Activated CD4-positive, alpha-beta T cell treated with anti-CD3 and anti-CD28 coated beads for 36 hours (primary cell): Measurements from ENCODE around the gene LPP. TPM values are rescaled to one million over a fixed set of nuclear protein-coding genes. Genes with fewer than 3 reads are reported as not detected.

Experiments
- ATAC-seq: fragments of 200-7000 bp; cut with Tn5 transposase; one replicate; pipeline ENCODE4 v1.10.0; 2021; ENCODE audit warnings: mild to moderate bottlenecking, moderate library complexity
- CTCF ChIA-PET: fragments of 350-600 bp; sonication (Branson Sonifier 250); formaldehyde crosslinking; loops from one replicate; lab custom pipeline; 2021; ENCODE audit warnings: antibody characterized with exemption; lab: Charles Lee
- POLR2A ChIA-PET: fragments of 350-600 bp; sonication (Branson Sonifier 250); formaldehyde crosslinking; loops from one replicate; lab custom pipeline; 2021; ENCODE audit warnings: antibody characterized with exemption, inconsistent platforms; lab: Charles Lee
- DNase-seq: peaks from one replicate; pipeline ENCODE4 v3.0.0-alpha.2; 2020
- H3K27ac Mint-ChIP-seq: one replicate; pipeline ENCODE4 v1.8.0; 2021; ENCODE audit warnings: mixed read lengths
- H3K27me3 Mint-ChIP-seq: one replicate; pipeline ENCODE4 v1.8.0; 2021; ENCODE audit warnings: mixed read lengths
- H3K36me3 Mint-ChIP-seq: one replicate; pipeline ENCODE4 v1.8.0; 2021; ENCODE audit warnings: low read depth, mixed read lengths
- H3K4me1 Mint-ChIP-seq: one replicate; pipeline ENCODE4 v1.8.0; 2021; ENCODE audit warnings: mixed read lengths
- H3K4me3 Mint-ChIP-seq: one replicate; pipeline ENCODE4 v1.8.0; 2021; ENCODE audit warnings: mild to moderate bottlenecking, moderate library complexity, mixed read lengths
- H3K9me3 Mint-ChIP-seq: one replicate; pipeline ENCODE4 v1.8.0; 2021; ENCODE audit warnings: low read depth, mixed read lengths
- intact Hi-C, 2 experiments: fragments of 100-400 bp; cut with DNase I in 1 of 2; cut with micrococcal nuclease in 1 of 2; formaldehyde crosslinking; loops; one replicate each; pipeline versions ENCODE4 v1.14.2 to v1.15.1; 2022 to 2024; cut with DNase I, micrococcal nuclease
- total RNA-seq, 2 experiments: library from RNA; stranded (reverse); gene quantifications; one replicate each; pipeline ENCODE4 v1.2.3, GENCODE V29; 2021

The LPP gene
- total RNA-seq, 2 experiments from 2014 or later: 34.7 to 40.6 TPM

GRCh38 chr3:188168648-188169047 lies 14.7 kb downstream of the LPP start:
- DNase-seq (no peak), ATAC-seq (no peak)
- POLR2A ChIA-PET: no interaction called here
- Mint-ChIP-seq H3K9me3 (no peaks in the 10 kb centered on the region), H3K27ac (no peak overlapping the region), H3K4me3 (no peak overlapping the region), H3K36me3 (peaks cover 3% of the 10 kb centered on the region), H3K4me1 (peaks cover 64% of the 10 kb centered on the region), H3K27me3 (no peaks in the 10 kb centered on the region)
- CTCF ChIA-PET: no interaction called here
- intact Hi-C loops: loop anchor here (10.0 kb wide), 2 partner anchors 786 to 966 kb away; no protein-coding TSS in a partner anchor

GRCh38 chr3:188169830-188170455 lies 16.0 kb downstream of the LPP start:
- no peaks in the 10 kb centered on the region for H3K27me3 Mint-ChIP-seq
- H3K9me3 Mint-ChIP-seq: no peaks in the 10 kb centered on the region
- peak; percentile 30 for ATAC-seq
- H3K27ac Mint-ChIP-seq: peak overlapping the region; percentile 88
- DNase-seq: peak; percentile 38
- ChIA-PET POLR2A (interaction anchor here (0.6 to 2.4 kb wide), 3 partner anchors 115 to 427 kb away, joined by 3 to 7 read pairs (median 3); no protein-coding TSS in a partner anchor), CTCF (interaction anchor here (0.9 to 1.0 kb wide), 3 partner anchors 115 to 430 kb away, joined by 3 to 7 read pairs (median 4); no protein-coding TSS in a partner anchor)
- intact Hi-C loops: loop anchor here (1.0 to 10.0 kb wide), 17 partner anchors 11 to 965 kb away; partner anchors contain the start of gene LPP (in 1 of the 2)
- H3K36me3 Mint-ChIP-seq: peaks cover 9% of the 10 kb centered on the region
- H3K4me1 Mint-ChIP-seq: peaks cover 62% of the 10 kb centered on the region
- no peak overlapping the region for H3K4me3 Mint-ChIP-seq

GRCh38 chr3:188170461-188171459 lies 16.8 kb downstream of the LPP start:
- peak overlapping the region; percentile 20 for H3K4me3 Mint-ChIP-seq

GRCh38 chr3:188171682-188172467 lies 17.9 kb downstream of the LPP start:
- ATAC-seq (no peak), DNase-seq (no peak)
- ChIA-PET POLR2A (interaction anchor here (2.4 kb wide), 1 partner anchor 113 kb away, joined by 7 read pairs; no protein-coding TSS in a partner anchor), CTCF (interaction anchor here (0.7 to 1.4 kb wide), 5 partner anchors 12 to 433 kb away, joined by 3 to 4 read pairs (median 3); no protein-coding TSS in a partner anchor)
- H3K9me3 Mint-ChIP-seq: no peaks in the 10 kb centered on the region
- H3K4me1 Mint-ChIP-seq: peaks cover 55% of the 10 kb centered on the region
- H3K27me3 Mint-ChIP-seq: no peaks in the 10 kb centered on the region
- intact Hi-C loops: loop anchor here (2.0 to 10.0 kb wide), 8 partner anchors 17 to 745 kb away; partner anchors contain the start of gene LPP (in 1 of the 2)
- peaks cover 12% of the 10 kb centered on the region for H3K36me3 Mint-ChIP-seq
- peak overlapping the region; percentile 88 for H3K27ac Mint-ChIP-seq
- no peak overlapping the region for H3K4me3 Mint-ChIP-seq

More at GRCh38 chr3:188170461-188171459, 16.8 kb downstream of the LPP start:
- H3K27ac Mint-ChIP-seq: peak overlapping the region; percentile 88
- no peaks in the 10 kb centered on the region for H3K9me3 Mint-ChIP-seq
- peaks cover 59% of the 10 kb centered on the region for H3K4me1 Mint-ChIP-seq
- ChIA-PET POLR2A (interaction anchor here (0.6 to 2.4 kb wide), 5 partner anchors 19 to 428 kb away, joined by 3 to 7 read pairs (median 3); no protein-coding TSS in a partner anchor), CTCF (interaction anchor here (0.6 to 1.4 kb wide), 9 partner anchors 11 to 817 kb away, joined by 3 to 7 read pairs (median 3); no protein-coding TSS in a partner anchor)
- intact Hi-C loops: loop anchor here (1.0 to 10.0 kb wide), 15 partner anchors 11 to 746 kb away; partner anchors contain the start of gene LPP (in 1 of the 2)
- DNase-seq (peak; percentile 82), ATAC-seq (peak; percentile 91)
- H3K27me3 Mint-ChIP-seq: no peaks in the 10 kb centered on the region
- H3K36me3 Mint-ChIP-seq: peaks cover 12% of the 10 kb centered on the region

- DNase-seq (no peak), ATAC-seq (no peak)
- CTCF ChIA-PET: no interaction called here
- H3K9me3 Mint-ChIP-seq: no peaks in the 10 kb centered on the region
- peak overlapping the region; percentile 43 for H3K27ac Mint-ChIP-seq
- H3K4me1 Mint-ChIP-seq: peaks cover 61% of the 10 kb centered on the region
- POLR2A ChIA-PET: no interaction called here
- H3K36me3 Mint-ChIP-seq: peaks cover 14% of the 10 kb centered on the region
- H3K27me3 Mint-ChIP-seq: no peaks in the 10 kb centered on the region
- H3K4me3 Mint-ChIP-seq: no peak overlapping the region
- intact Hi-C loops: loop anchor here (5.0 to 10.0 kb wide), 5 partner anchors 78 to 740 kb away; no protein-coding TSS in a partner anchor
These were observed 20.5 kb downstream of the LPP start for GRCh38 chr3:188174317-188175044.

- H3K36me3 Mint-ChIP-seq: peaks cover 14% of the 10 kb centered on the region
- POLR2A ChIA-PET: no interaction called here
- no peak overlapping the region for H3K27ac Mint-ChIP-seq
These were observed 22.5 kb downstream of the LPP start for GRCh38 chr3:188176476-188176875.

GRCh38 chr3:188176884-188177283 lies 22.9 kb downstream of the LPP start:
- Mint-ChIP-seq H3K27me3 (no peaks in the 10 kb centered on the region), H3K9me3 (no peaks in the 10 kb centered on the region), H3K4me1 (peaks cover 40% of the 10 kb centered on the region), H3K4me3 (no peak overlapping the region), H3K27ac (no peak overlapping the region), H3K36me3 (peaks cover 15% of the 10 kb centered on the region)
- ChIA-PET POLR2A (no interaction called here), CTCF (interaction anchor here (1.3 kb wide), 1 partner anchor 21 kb away, joined by 3 read pairs; no protein-coding TSS in a partner anchor)
- intact Hi-C loops: loop anchor here in 1 of 2 experiments (10.0 kb wide), 1 partner anchor 738 kb away; no protein-coding TSS in a partner anchor
- DNase-seq (no peak), ATAC-seq (no peak)

More at GRCh38 chr3:188176476-188176875, 22.5 kb downstream of the LPP start:
- Mint-ChIP-seq H3K4me3 (no peak overlapping the region), H3K27me3 (no peaks in the 10 kb centered on the region), H3K4me1 (peaks cover 44% of the 10 kb centered on the region), H3K9me3 (no peaks in the 10 kb centered on the region)
- DNase-seq (no peak), ATAC-seq (peak; percentile 36)
- CTCF ChIA-PET: interaction anchor here (1.3 kb wide), 1 partner anchor 22 kb away, joined by 3 read pairs; no protein-coding TSS in a partner anchor
- intact Hi-C loops: loop anchor here in 1 of 2 experiments (10.0 kb wide), 1 partner anchor 738 kb away; no protein-coding TSS in a partner anchor

- Mint-ChIP-seq H3K9me3 (no peaks in the 10 kb centered on the region), H3K4me1 (peaks cover 38% of the 10 kb centered on the region), H3K27ac (no peak overlapping the region), H3K36me3 (peaks cover 15% of the 10 kb centered on the region), H3K27me3 (no peaks in the 10 kb centered on the region), H3K4me3 (no peak overlapping the region)
- ChIA-PET CTCF (no interaction called here), POLR2A (no interaction called here)
- intact Hi-C loops: loop anchor here in 1 of 2 experiments (10.0 kb wide), 1 partner anchor 737 kb away; no protein-coding TSS in a partner anchor
- ATAC-seq: no peak
- no peak for DNase-seq
These were observed 23.8 kb downstream of the LPP start for GRCh38 chr3:188177721-188178120.

- POLR2A ChIA-PET: no interaction called here
- Mint-ChIP-seq H3K36me3 (peaks cover 14% of the 10 kb centered on the region), H3K9me3 (no peaks in the 10 kb centered on the region), H3K27me3 (no peaks in the 10 kb centered on the region), H3K4me1 (peaks cover 36% of the 10 kb centered on the region), H3K27ac (no peak overlapping the region), H3K4me3 (no peak overlapping the region)
- CTCF ChIA-PET: no interaction called here
- intact Hi-C loops: loop anchor here in 1 of 2 experiments (10.0 kb wide), 1 partner anchor 736 kb away; no protein-coding TSS in a partner anchor
- ATAC-seq (peak; percentile 46), DNase-seq (no peak)
These were observed 24.5 kb downstream of the LPP start for GRCh38 chr3:188178293-188178936.
